HPDE6-E6E7 (cell line): ENCODE data around the gene ABCC3.

Experiments
- DNase-seq: peaks from one replicate; pipeline ENCODE4 v3.0.0; 2011; ENCODE audit warnings: missing footprints; ENCODE audit errors: extremely low spot score

Gene ABCC3

GRCh38 chr17:50737118-50737698, 102.5 kb downstream of the ABCC3 start:
- no peak for DNase-seq

GRCh38 chr17:50739098-50739497, 104.4 kb downstream of the ABCC3 start:
- DNase-seq = no peak
